ENCODE data around the gene LILRB1.
"Not testable (repeated sequence)": the region's sequence is repeated elsewhere in the genome, so short reads cannot be mapped to it uniquely, and the experiment has no call there.

The LILRB1 gene

DNA sequence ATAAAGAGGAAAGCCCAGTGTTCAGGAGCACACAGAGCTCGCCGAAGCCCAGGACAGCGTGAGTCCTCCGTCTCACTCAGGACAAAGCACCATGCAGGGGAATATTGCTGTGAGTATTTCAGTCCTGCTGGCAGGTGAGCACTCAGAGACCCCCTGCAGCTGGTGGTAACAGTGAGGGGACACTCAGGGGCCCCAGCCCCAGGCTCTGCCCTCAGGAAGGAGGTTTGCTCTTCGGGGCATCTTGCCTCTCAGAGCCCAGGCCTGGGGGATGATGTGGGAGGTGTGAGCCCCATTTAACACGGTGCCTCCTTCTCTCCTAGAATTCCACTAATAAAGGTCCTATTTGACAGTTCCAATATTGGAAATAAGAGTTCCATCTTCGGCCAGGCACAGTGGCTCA is 22.1 kb upstream of the LILRB1 start:
- H3K9ac ChIP-seq (ENCODE audit: low read length): no peak overlapping the region
- H3K4me3 ChIP-seq (ENCODE audit: low read length): no peak overlapping the region
- H3K27me3 ChIP-seq (replicated peaks; ENCODE audit: control insufficient read depth, insufficient read depth, low read length): no peaks in the 10 kb centered on the region
- DNase-seq (ENCODE audit: low read depth): no peak
- no peaks in the 10 kb centered on the region for H3K36me3 ChIP-seq (ENCODE audit: control insufficient read depth, insufficient read depth, low read length, severe bottlenecking)
- H3K4me1 ChIP-seq (ENCODE audit: control insufficient read depth, insufficient read depth, low read length): no peaks in the 10 kb centered on the region
- H3K9me3 ChIP-seq (ENCODE audit: control insufficient read depth, low read length): peaks cover 13% of the 10 kb centered on the region

DNA sequence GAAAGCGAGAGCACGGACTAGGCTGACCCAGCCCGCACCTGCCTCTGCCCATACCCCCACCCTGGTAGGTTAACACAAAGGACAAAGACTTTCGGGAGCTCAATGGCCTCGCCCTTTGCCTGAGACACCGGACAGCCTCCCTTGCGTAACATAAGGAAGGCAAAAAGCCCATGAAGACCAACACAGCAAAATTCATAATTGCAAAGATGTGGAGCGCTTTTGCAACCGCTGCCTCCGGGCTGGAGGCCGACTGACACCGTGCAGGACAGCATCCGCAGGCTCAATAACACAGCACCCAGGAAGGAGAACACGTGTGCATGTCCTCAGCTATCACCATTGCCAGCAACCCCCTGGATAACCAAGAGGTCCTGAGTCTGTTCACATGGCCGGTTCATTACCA is 21.5 kb upstream of the LILRB1 start:
- DNase-seq (ENCODE audit: low read depth): no peak
- Histone ChIP-seq H3K27me3 (replicated peaks; ENCODE audit: control insufficient read depth, insufficient read depth, low read length) (no peaks in the 10 kb centered on the region), H3K4me3 (ENCODE audit: low read length) (no peak overlapping the region), H3K9me3 (ENCODE audit: control insufficient read depth, low read length) (peaks cover 13% of the 10 kb centered on the region), H3K9ac (ENCODE audit: low read length) (no peak overlapping the region), H3K36me3 (ENCODE audit: control insufficient read depth, insufficient read depth, low read length, severe bottlenecking) (no peaks in the 10 kb centered on the region), H3K4me1 (ENCODE audit: control insufficient read depth, insufficient read depth, low read length) (no peaks in the 10 kb centered on the region)

DNA sequence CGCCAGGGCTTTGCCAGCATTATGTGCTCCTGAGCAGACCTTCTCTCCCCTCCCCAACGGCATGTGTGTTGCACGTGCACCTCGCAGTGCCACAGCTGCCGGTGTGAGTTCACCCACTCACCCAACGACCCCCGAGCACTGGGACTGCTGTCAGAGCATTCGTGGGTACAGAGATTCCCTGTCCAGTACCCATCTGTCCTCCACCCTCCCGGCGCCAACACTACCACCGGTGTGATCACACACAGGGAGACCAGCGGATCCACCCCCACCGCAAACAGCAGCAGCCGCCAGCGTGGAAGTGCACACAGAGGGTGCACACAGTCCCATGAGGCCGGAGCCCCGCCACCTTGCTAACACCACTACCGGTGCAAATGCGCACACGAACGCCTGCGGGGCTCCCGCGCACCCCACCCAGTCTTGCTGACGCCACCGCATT is 20.9 kb upstream of the LILRB1 start:
- Histone ChIP-seq H3K36me3 (ENCODE audit: control insufficient read depth, insufficient read depth, low read length, severe bottlenecking) (no peaks in the 10 kb centered on the region), H3K9me3 (ENCODE audit: control insufficient read depth, low read length) (peaks cover 13% of the 10 kb centered on the region), H3K27me3 (replicated peaks; ENCODE audit: control insufficient read depth, insufficient read depth, low read length) (no peaks in the 10 kb centered on the region), H3K4me1 (ENCODE audit: control insufficient read depth, insufficient read depth, low read length) (no peaks in the 10 kb centered on the region), H3K4me3 (ENCODE audit: low read length) (no peak overlapping the region), H3K9ac (ENCODE audit: low read length) (no peak overlapping the region)
- no peak for DNase-seq (ENCODE audit: low read depth)

DNA sequence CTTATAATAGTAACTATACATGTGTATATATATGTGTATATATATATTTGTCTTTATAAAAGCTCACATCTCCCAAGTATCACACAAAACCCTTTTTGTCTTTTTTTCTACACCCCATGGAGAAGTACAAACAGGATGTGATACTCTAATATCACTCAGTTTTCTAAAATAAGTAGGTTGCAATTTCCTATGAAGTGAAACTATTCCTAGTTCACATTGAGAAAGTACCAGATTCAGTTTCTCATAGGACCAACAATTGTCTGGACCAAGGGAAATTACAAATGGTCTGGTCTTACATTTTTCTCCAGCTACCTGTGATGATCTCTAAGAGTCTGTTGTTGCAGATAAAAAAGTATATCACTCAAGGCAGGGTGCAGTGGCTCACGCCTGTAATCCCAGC is 17.9 kb upstream of the LILRB1 start:
- Histone ChIP-seq H3K4me1 (ENCODE audit: control insufficient read depth, insufficient read depth, low read length) (no peaks in the 10 kb centered on the region), H3K36me3 (ENCODE audit: control insufficient read depth, insufficient read depth, low read length, severe bottlenecking) (no peaks in the 10 kb centered on the region), H3K9me3 (ENCODE audit: control insufficient read depth, low read length) (no peaks in the 10 kb centered on the region), H3K4me3 (ENCODE audit: low read length) (no peak overlapping the region), H3K27me3 (replicated peaks; ENCODE audit: control insufficient read depth, insufficient read depth, low read length) (no peaks in the 10 kb centered on the region), H3K9ac (ENCODE audit: low read length) (no peak overlapping the region)
- no peak for DNase-seq (ENCODE audit: low read depth)

DNA sequence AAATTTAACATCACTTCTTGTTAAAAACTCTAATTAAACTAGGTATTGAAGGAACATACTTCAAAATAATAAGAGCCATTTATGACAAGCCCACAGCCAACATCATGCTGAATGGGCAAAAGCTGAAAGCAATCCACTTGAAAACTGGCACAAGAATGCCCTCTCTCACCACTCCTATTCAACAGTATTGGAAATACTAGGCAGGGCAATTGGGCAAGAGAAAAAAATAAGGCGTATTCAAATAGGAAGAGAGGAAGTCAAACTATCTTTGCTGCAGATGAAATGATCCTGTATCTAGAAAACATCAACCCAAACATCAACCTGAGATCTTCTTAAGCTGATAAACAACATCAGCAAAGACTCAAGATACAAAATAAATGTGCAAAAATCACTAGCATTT is 15.6 kb upstream of the LILRB1 start:
- Histone ChIP-seq H3K4me1 (ENCODE audit: control insufficient read depth, insufficient read depth, low read length) (no peaks in the 10 kb centered on the region), H3K4me3 (ENCODE audit: low read length) (no peak overlapping the region), H3K36me3 (ENCODE audit: control insufficient read depth, insufficient read depth, low read length, severe bottlenecking) (no peaks in the 10 kb centered on the region), H3K9me3 (ENCODE audit: control insufficient read depth, low read length) (no peaks in the 10 kb centered on the region), H3K27me3 (replicated peaks; ENCODE audit: control insufficient read depth, insufficient read depth, low read length) (no peaks in the 10 kb centered on the region), H3K9ac (ENCODE audit: low read length) (no peak overlapping the region)
- no peak for DNase-seq (ENCODE audit: low read depth)

DNA sequence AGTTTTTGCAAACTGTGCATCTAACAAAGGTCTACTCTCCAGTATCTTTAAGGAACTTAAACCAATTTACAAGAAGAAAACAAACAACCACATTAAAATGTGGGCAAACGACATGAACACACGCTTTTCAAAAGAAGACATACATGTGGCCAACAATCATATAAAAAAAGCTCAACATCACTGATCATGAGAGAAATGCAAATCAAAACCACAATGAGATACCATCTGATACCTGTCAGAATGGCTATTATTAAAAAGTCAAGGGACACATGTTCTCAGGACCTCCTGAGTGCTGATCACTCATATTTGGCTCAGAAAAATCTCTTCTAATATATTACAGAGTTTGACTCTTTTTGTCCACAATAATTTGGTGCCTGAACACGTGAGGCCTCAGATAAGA is 14.2 kb upstream of the LILRB1 start:
- H3K9ac ChIP-seq (ENCODE audit: low read length): no peak overlapping the region
- no peak for DNase-seq (ENCODE audit: low read depth)
- H3K4me1 ChIP-seq (ENCODE audit: control insufficient read depth, insufficient read depth, low read length): no peaks in the 10 kb centered on the region
- H3K27me3 ChIP-seq (replicated peaks; ENCODE audit: control insufficient read depth, insufficient read depth, low read length): no peaks in the 10 kb centered on the region
- no peaks in the 10 kb centered on the region for H3K36me3 ChIP-seq (ENCODE audit: control insufficient read depth, insufficient read depth, low read length, severe bottlenecking)
- no peaks in the 10 kb centered on the region for H3K9me3 ChIP-seq (ENCODE audit: control insufficient read depth, low read length)
- no peak overlapping the region for H3K4me3 ChIP-seq (ENCODE audit: low read length)

DNA sequence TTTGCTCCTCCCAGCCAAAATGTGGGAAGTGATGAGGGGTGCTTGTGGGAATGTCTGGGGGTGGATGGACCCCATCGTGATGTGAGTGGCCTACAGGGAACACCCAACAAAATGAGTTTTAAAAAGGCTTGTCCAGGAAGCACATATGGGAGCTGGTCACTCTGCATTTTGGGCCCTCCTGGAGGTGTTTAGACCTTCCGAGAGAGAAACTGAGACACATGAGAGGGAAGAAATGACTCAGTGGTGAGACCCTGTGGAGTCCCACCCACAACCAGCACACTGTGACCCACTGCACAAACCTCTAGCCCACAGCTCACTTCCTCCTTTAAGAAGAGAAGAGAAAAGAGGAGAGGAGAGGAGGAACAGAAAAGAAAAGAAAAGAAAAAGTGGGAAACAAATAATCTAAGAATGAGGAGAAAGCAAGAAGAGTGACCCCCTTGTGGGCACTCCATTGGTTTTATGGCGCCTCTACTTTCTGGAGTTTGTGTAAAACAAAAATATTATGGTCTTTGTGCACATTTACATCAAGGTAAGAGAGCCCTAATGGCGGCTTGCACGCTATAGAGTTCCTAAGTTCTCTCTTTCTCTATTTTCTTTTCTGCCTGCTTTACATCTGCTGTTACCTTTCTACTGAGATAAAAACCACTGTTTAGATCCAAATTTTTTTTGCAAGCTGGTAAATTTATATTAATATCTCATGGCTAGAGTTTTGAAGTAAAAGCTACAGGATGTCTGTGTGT is 13.3 kb upstream of the LILRB1 start:
- no peak overlapping the region for H3K9ac ChIP-seq (ENCODE audit: low read length)
- no peaks in the 10 kb centered on the region for H3K36me3 ChIP-seq (ENCODE audit: control insufficient read depth, insufficient read depth, low read length, severe bottlenecking)
- no peak for DNase-seq (ENCODE audit: low read depth)
- H3K9me3 ChIP-seq (ENCODE audit: control insufficient read depth, low read length): no peaks in the 10 kb centered on the region
- no peaks in the 10 kb centered on the region for H3K4me1 ChIP-seq (ENCODE audit: control insufficient read depth, insufficient read depth, low read length)
- no peak overlapping the region for H3K4me3 ChIP-seq (ENCODE audit: low read length)
- H3K27me3 ChIP-seq (replicated peaks; ENCODE audit: control insufficient read depth, insufficient read depth, low read length): no peaks in the 10 kb centered on the region

DNA sequence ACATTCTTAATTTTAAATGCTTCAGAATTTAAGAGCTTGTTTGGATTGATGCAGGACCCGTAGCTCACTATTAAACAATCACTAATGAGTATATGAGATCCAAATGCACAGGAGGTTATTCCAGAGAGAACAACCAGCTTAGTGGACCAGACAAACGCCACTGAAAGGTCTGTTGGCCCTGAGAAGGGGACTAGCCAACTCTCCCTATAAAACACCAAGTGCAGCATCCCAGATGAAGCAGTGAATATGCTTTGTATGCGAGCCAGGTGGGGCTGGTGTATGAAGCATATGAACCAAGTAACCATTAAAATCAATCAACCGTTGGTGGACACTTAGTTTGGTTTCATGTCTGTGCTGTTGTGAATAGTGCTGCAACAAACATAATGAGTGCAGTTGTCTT is 9.8 kb upstream of the LILRB1 start:
- no peaks in the 10 kb centered on the region for H3K27me3 ChIP-seq (replicated peaks; ENCODE audit: control insufficient read depth, insufficient read depth, low read length)
- H3K4me1 ChIP-seq (ENCODE audit: control insufficient read depth, insufficient read depth, low read length): no peaks in the 10 kb centered on the region
- H3K4me3 ChIP-seq (ENCODE audit: low read length): no peak overlapping the region
- no peak overlapping the region for H3K9ac ChIP-seq (ENCODE audit: low read length)
- DNase-seq (ENCODE audit: low read depth): no peak
- no peaks in the 10 kb centered on the region for H3K36me3 ChIP-seq (ENCODE audit: control insufficient read depth, insufficient read depth, low read length, severe bottlenecking)
- no peaks in the 10 kb centered on the region for H3K9me3 ChIP-seq (ENCODE audit: control insufficient read depth, low read length)

DNA sequence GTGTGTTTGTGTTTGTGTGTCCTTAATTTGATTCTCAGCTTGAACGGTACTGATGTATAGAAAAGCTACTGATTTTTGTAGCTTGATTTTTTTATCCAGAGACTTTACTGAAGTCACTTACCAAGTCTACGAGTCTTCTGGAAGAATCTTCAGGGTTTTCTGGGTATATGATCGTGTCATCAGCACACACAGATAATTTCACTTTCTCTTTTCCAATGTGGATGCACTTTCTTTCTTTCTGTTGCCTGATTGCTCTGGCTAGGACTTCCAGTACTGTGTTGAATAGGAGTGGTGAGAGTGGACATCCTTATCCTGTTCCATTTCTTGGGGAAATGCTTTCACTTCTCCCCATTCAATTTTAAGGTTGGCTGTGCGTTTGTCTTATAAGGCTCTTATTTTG is 7.9 kb upstream of the LILRB1 start:
- Histone ChIP-seq H3K4me3 (ENCODE audit: low read length) (no peak overlapping the region), H3K9ac (ENCODE audit: low read length) (no peak overlapping the region), H3K4me1 (ENCODE audit: control insufficient read depth, insufficient read depth, low read length) (no peaks in the 10 kb centered on the region), H3K9me3 (ENCODE audit: control insufficient read depth, low read length) (no peaks in the 10 kb centered on the region), H3K36me3 (ENCODE audit: control insufficient read depth, insufficient read depth, low read length, severe bottlenecking) (no peaks in the 10 kb centered on the region), H3K27me3 (replicated peaks; ENCODE audit: control insufficient read depth, insufficient read depth, low read length) (no peaks in the 10 kb centered on the region)
- no peak for DNase-seq (ENCODE audit: low read depth)

DNA sequence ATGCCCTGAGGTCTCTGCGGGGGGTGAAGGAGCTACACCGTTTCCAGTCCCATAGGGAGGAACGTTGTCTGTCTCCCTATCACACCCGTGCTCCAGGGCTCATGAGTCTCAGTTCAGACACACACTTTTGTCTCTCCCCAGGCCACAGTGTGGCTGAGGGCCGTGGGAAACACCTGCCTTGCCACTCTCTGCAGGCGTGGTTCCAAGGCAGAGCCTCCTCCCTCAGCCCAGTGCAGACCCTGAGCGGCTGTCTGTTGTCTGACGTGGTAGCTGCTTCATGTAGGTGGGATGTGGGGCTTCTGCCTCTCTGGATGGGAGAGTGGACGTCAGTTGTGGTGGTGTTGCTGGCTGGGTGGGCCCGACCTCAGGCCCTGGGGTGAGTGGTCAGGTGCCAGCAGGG is 6.0 kb upstream of the LILRB1 start:
- H3K27me3 ChIP-seq (replicated peaks; ENCODE audit: control insufficient read depth, insufficient read depth, low read length); H3K4me1 ChIP-seq (ENCODE audit: control insufficient read depth, insufficient read depth, low read length); H3K4me3 ChIP-seq (ENCODE audit: low read length); H3K9me3 ChIP-seq (ENCODE audit: control insufficient read depth, low read length); DNase-seq (ENCODE audit: low read depth); H3K36me3 ChIP-seq (ENCODE audit: control insufficient read depth, insufficient read depth, low read length, severe bottlenecking); H3K9ac ChIP-seq (ENCODE audit: low read length): not testable (repeated sequence)

DNA sequence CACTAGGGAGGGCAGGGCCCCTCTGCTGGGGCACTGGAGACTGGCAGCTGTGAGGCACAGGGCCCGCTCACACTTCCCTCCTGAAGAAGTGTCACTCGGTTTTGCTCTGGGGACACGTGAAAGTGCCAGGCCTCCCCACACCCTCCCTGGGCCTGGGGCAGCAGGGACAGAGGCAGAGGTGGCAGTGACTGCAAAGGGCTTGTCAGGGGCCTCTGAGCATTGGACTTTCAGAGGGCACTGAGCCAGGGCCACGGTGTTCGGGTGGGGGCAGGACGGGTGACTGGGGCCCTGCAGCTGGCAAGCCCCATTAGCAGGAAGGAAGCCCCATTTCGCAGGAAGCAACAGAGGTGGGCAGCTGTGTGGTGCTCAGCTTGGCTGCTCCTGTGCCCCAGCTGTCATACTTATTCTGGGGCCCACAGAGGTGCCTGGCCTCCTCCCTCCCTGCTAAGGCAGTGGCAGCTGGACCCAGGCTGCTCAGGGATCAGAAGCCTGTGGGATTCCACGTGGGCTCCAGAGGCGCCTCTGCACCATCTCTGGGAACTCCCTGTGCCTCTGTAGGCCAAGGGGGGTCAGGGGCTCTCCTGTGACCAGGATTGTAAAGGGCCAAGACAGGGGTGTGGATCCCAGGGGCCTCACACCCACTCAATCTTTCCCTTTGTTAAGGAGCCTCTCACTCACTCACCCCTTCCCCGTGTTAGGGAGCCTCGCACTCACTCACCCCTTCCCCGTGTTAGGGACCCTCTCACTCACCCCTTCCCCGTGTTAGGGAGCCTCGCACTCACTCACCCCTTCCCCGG is 5.2 kb upstream of the LILRB1 start:
- not testable (repeated sequence) for H3K27me3 ChIP-seq (replicated peaks; ENCODE audit: control insufficient read depth, insufficient read depth, low read length); H3K4me3 ChIP-seq (ENCODE audit: low read length); H3K9ac ChIP-seq (ENCODE audit: low read length); H3K36me3 ChIP-seq (ENCODE audit: control insufficient read depth, insufficient read depth, low read length, severe bottlenecking); H3K9me3 ChIP-seq (ENCODE audit: control insufficient read depth, low read length); H3K4me1 ChIP-seq (ENCODE audit: control insufficient read depth, insufficient read depth, low read length); DNase-seq (ENCODE audit: low read depth)

All from adipocyte (in vitro differentiated cells).